HCT116 (cell line): ENCODE data around the gene FRMD4A.

Experiments
- CTCF ChIP-seq, 3 experiments: fragments of 200-600 bp in 1 of 3; sonication (generic) in 1 of 3; IDR thresholded peaks in 2 of 3; conservative IDR thresholded peaks in 1 of 3; 2 replicates each; pipeline ENCODE4 v1.5.1; 2012 to 2017; ENCODE audit warnings: low read depth in 2 of 3, low read length in 2 of 3, antibody characterized with exemption in 1 of 3, borderline replicate concordance in 1 of 3, control low read depth in 1 of 3, mild to moderate bottlenecking in 1 of 3, mixed read lengths in 1 of 3, mixed run types in 1 of 3, moderate library complexity in 1 of 3; ENCODE audit not compliant: insufficient read depth in 1 of 3
- ELF1 ChIP-seq: IDR thresholded peaks from 2 replicates; pipeline ENCODE4 v1.6.1; 2012; ENCODE audit warnings: low read depth, borderline replicate concordance
- EZH2phosphoT487 ChIP-seq: fragments of 200-600 bp; IDR thresholded peaks from 2 replicates; pipeline ENCODE4 v1.6.1; 2018; ENCODE audit warnings: antibody characterized with exemption, borderline replicate concordance
- MAX ChIP-seq: IDR thresholded peaks from 2 replicates; pipeline ENCODE4 v1.6.1; 2012
- POLR2A ChIP-seq: IDR thresholded peaks from 2 replicates; pipeline ENCODE4 v1.7.0; 2011; ENCODE audit warnings: borderline replicate concordance; ENCODE audit not compliant: insufficient read depth, insufficient read length; ENCODE audit errors: extremely low read depth
- REST ChIP-seq: IDR thresholded peaks from 2 replicates; pipeline ENCODE4 v1.6.1; 2012; ENCODE audit warnings: low read depth
- SRF ChIP-seq: IDR thresholded peaks from 2 replicates; pipeline ENCODE4 v1.6.1; 2012; ENCODE audit warnings: low read depth
- TCF7L2 ChIP-seq: IDR thresholded peaks from 2 replicates; pipeline ENCODE4 v1.7.0; 2011; ENCODE audit warnings: borderline replicate concordance, inconsistent platforms; ENCODE audit not compliant: insufficient read depth, insufficient read length; ENCODE audit errors: extremely low read depth
- YY1 ChIP-seq: IDR thresholded peaks from 2 replicates; pipeline ENCODE4 v1.6.1; 2011; ENCODE audit warnings: low read length, low read depth, moderate library complexity, mild to moderate bottlenecking; ENCODE audit not compliant: insufficient replicate concordance; ENCODE audit errors: extremely low read depth
- ZFX ChIP-seq: fragments of 450-650 bp; IDR thresholded peaks from 2 replicates; pipeline ENCODE4 v1.6.1; 2017

- no peak for TF ChIP-seq TCF7L2
- no peak for TF ChIP-seq MAX
- no peak for TF ChIP-seq ZFX
- no peak for TF ChIP-seq POLR2A
- TF ChIP-seq EZH2phosphoT487, result no peak
- no peak for TF ChIP-seq YY1
- no peak for TF ChIP-seq REST
- TF ChIP-seq CTCF (IDR thresholded peaks at IDR 0.05 in 2 of 3, conservative IDR thresholded peaks at IDR 0.05 in 1 of 3; ENCODE audit: borderline replicate concordance in 1 of 3, insufficient read depth in 1 of 3, low read depth in 2 of 3, low read length in 2 of 3), result no peak
- no peak for TF ChIP-seq ELF1
- TF ChIP-seq SRF, result no peak
Measured at GRCh38 chr10:14060320-14061070, 270.2 kb downstream of the FRMD4A start.
